HG02678 (cell line): ENCODE results near the gene UBLCP1.
"Not testable (repeated sequence)": the region's sequence is repeated elsewhere in the genome, so short reads cannot be mapped to it uniquely, and the experiment has no call there.

Experiments
- ATAC-seq: cut with Tn5 transposase; IDR thresholded peaks from one replicate; pipeline ENCODE4 v1.9.1; 2021; ENCODE audit warnings: mild to moderate bottlenecking, moderate library complexity; ENCODE audit not compliant: unreplicated experiment

The UBLCP1 gene

GRCh38 chr5:159249158-159249557 is 13.9 kb upstream of the UBLCP1 start:
- ATAC-seq, result no peak

GRCh38 chr5:159252195-159252594 is 10.9 kb upstream of the UBLCP1 start:
- ATAC-seq, result no peak

- no peak for ATAC-seq
These were observed 6.1 kb upstream of the UBLCP1 start for GRCh38 chr5:159257007-159257406.

- ATAC-seq, result no peak
These were observed 5.3 kb upstream of the UBLCP1 start for GRCh38 chr5:159257629-159258283.

GRCh38 chr5:159258361-159258760 is 4.7 kb upstream of the UBLCP1 start:
- ATAC-seq, result no peak

- not testable (repeated sequence) for ATAC-seq
These were observed 2.9 kb upstream of the UBLCP1 start for GRCh38 chr5:159260212-159260611.

- peak; percentile 12 for ATAC-seq
These were observed 625 bp upstream of the UBLCP1 start for GRCh38 chr5:159262472-159262858.

GRCh38 chr5:159263569-159263905 is 447 bp downstream of the UBLCP1 start:
- no peak for ATAC-seq

GRCh38 chr5:159266764-159267163 is 3.7 kb downstream of the UBLCP1 start:
- not testable (repeated sequence) for ATAC-seq

- ATAC-seq, result no peak
These were observed 6.6 kb downstream of the UBLCP1 start for GRCh38 chr5:159269723-159270122.

- no peak for ATAC-seq
These were observed 10.8 kb downstream of the UBLCP1 start for GRCh38 chr5:159273923-159274322.

- no peak for ATAC-seq
These were observed 11.6 kb downstream of the UBLCP1 start for GRCh38 chr5:159274676-159275075.

- ATAC-seq, result no peak
These were observed 23.4 kb downstream of the UBLCP1 start for GRCh38 chr5:159286420-159287035.

- ATAC-seq, result no peak
These were observed 27.7 kb downstream of the UBLCP1 start for GRCh38 chr5:159290741-159291140.

GRCh38 chr5:159294921-159295320 is 31.8 kb downstream of the UBLCP1 start:
- no peak for ATAC-seq

- ATAC-seq, result not testable (repeated sequence)
These were observed 34.2 kb downstream of the UBLCP1 start for GRCh38 chr5:159297300-159297699.

- no peak for ATAC-seq
These were observed 38.4 kb downstream of the UBLCP1 start for GRCh38 chr5:159301466-159301865.

GRCh38 chr5:159301929-159302860 is 39.1 kb downstream of the UBLCP1 start:
- not testable (repeated sequence) for ATAC-seq

- ATAC-seq, result no peak
These were observed 40.2 kb downstream of the UBLCP1 start for GRCh38 chr5:159303286-159303685.

- ATAC-seq, result no peak
These were observed 42.0 kb downstream of the UBLCP1 start for GRCh38 chr5:159304961-159305595.

- no peak for ATAC-seq
These were observed 46.8 kb downstream of the UBLCP1 start for GRCh38 chr5:159309689-159310433.
